Sigmoid colon (tissue), 4 donors: Measurements from ENCODE around the gene NEURL4.

ENCODE experiments used
- CTCF ChIP-seq, 4 experiments: fragments of 450-650 bp in 3 of 4; fragments of 200-600 bp in 1 of 4; IDR thresholded peaks; one replicate each; pipeline ENCODE4 v1.5.1; 2016 to 2019; ENCODE audit warnings: antibody characterized with exemption in 4 of 4, mild to moderate bottlenecking in 3 of 4, moderate library complexity in 2 of 4
- EP300 ChIP-seq, 4 donors: sonication (generic); formaldehyde crosslinking; IDR thresholded peaks; one replicate each; pipeline ENCODE4 v1.6.1; 2017; ENCODE audit warnings: antibody characterized with exemption in 4 of 4

- TF ChIP-seq CTCF (IDR thresholded peaks at IDR 0.05): peak; percentile 93 to 96 (median 94)
- peak in 2 of 4 donors; percentile 78 to 92 for TF ChIP-seq EP300 (IDR thresholded peaks at IDR 0.05)
Observed at GRCh38 chr17:7296189-7296861, 32.8 kb downstream of the NEURL4 start.
